Endometrial microvascular endothelial cells (primary cell): ENCODE data around the gene DCAF11. TPM values are rescaled to one million over a fixed set of nuclear protein-coding genes. Genes with fewer than 3 reads are reported as not detected.

Source experiments
- in situ Hi-C: cut with HindIII; loops from 2 replicates; pipeline ENCODE4 v1.10.0; 2017; ENCODE audit warnings: low sequenced_read_pairs, low pct_unique_long_range_greater_than_20kb; ENCODE audit errors: inconsistent ontology term
- total RNA-seq: library from RNA; depleted of rRNA; stranded (reverse); fragments of >200 nt; gene quantifications from one replicate; pipeline ENCODE4 v1.2.3, GENCODE V29; 2015; ENCODE audit errors: inconsistent ontology term

DCAF11 gene
- total RNA-seq, 1 donor from 2014 or later = 52.4 TPM

GRCh38 chr14:24172261-24172860, 57.8 kb downstream of the DCAF11 start:
- in situ Hi-C loops = no loop called here

GRCh38 chr14:24172871-24173281, 58.3 kb downstream of the DCAF11 start:
- in situ Hi-C loops = no loop called here

Other genes starting within 250 kb of the DCAF11 start
- 66.2 TPM for gene DHRS4, start 161.0 kb upstream of the DCAF11 start, total RNA-seq
- gene DHRS4L2, start 125.8 kb upstream of the DCAF11 start, total RNA-seq = 17.1 TPM
- gene CARMIL3, start 62.8 kb upstream of the DCAF11 start, total RNA-seq = not detected
- not detected for gene CPNE6, start 43.2 kb upstream of the DCAF11 start, total RNA-seq
- gene PCK2, start 20.5 kb upstream of the DCAF11 start, total RNA-seq = 15.8 TPM
- gene NRL, start 172 bp downstream of the DCAF11 start, total RNA-seq = 0.65 TPM
- gene FITM1, start 15.9 kb downstream of the DCAF11 start, total RNA-seq = 3.3 TPM
- 239 TPM for gene PSME1, start 21.4 kb downstream of the DCAF11 start, total RNA-seq
- 26.7 TPM for gene EMC9, start 26.8 kb downstream of the DCAF11 start, total RNA-seq
- 142 TPM for gene PSME2, start 31.8 kb downstream of the DCAF11 start, total RNA-seq
- 121 TPM for gene RNF31, start 32.7 kb downstream of the DCAF11 start, total RNA-seq
- 45.2 TPM for gene IRF9, start 46.5 kb downstream of the DCAF11 start, total RNA-seq
- 2.6 TPM for gene REC8, start 57.3 kb downstream of the DCAF11 start, total RNA-seq
- gene IPO4, start 74.0 kb downstream of the DCAF11 start, total RNA-seq = 85.0 TPM
- 83.3 TPM for gene TM9SF1, start 80.7 kb downstream of the DCAF11 start, total RNA-seq
- gene TSSK4, start 90.9 kb downstream of the DCAF11 start, total RNA-seq = not detected
- gene CHMP4A, start 98.7 kb downstream of the DCAF11 start, total RNA-seq = 30.0 TPM
- gene MDP1, start 101.3 kb downstream of the DCAF11 start, total RNA-seq = 2.3 TPM
- 193 TPM for gene NEDD8, start 117.6 kb downstream of the DCAF11 start, total RNA-seq
- gene GMPR2, start 118.2 kb downstream of the DCAF11 start, total RNA-seq = 144 TPM
- 68.5 TPM for gene TINF2, start 127.8 kb downstream of the DCAF11 start, total RNA-seq
- gene TGM1, start 148.4 kb downstream of the DCAF11 start, total RNA-seq = not detected
- gene RABGGTA, start 156.8 kb downstream of the DCAF11 start, total RNA-seq = 59.6 TPM
- gene DHRS1, start 185.0 kb downstream of the DCAF11 start, total RNA-seq = 23.2 TPM
- 28.9 TPM for gene NOP9, start 185.1 kb downstream of the DCAF11 start, total RNA-seq
- 20.7 TPM for gene CIDEB, start 193.2 kb downstream of the DCAF11 start, total RNA-seq
- 15.8 TPM for gene LTB4R2, start 195.4 kb downstream of the DCAF11 start, total RNA-seq
- gene LTB4R, start 196.7 kb downstream of the DCAF11 start, total RNA-seq = 22.6 TPM
- 13.9 TPM for gene ADCY4, start 220.3 kb downstream of the DCAF11 start, total RNA-seq
- gene RIPK3, start 225.2 kb downstream of the DCAF11 start, total RNA-seq = 7.2 TPM